ENCODE measurements around the gene SELENOW. TPM values are rescaled to one million over a fixed set of nuclear protein-coding genes. Genes with fewer than 3 reads are reported as not detected.

SELENOW gene
- total RNA-seq, 1 experiment from 2014 or later, result 689 TPM

- DNase-seq (ENCODE audit: low read depth), result no peak
Measured at GRCh38 chr19:47820410-47820809, 41.9 kb downstream of the SELENOW start.

- no peak for DNase-seq (ENCODE audit: low read depth)
Measured at GRCh38 chr19:47821460-47822020, 43.0 kb downstream of the SELENOW start, which contains the start of gene CRX. Gene CRX, plus strand, starts transcription at chr19:47821937. Its CDS starts 12,507 bp downstream, at chr19:47834444.

GRCh38 chr19:47824396-47824795 is 45.9 kb downstream of the SELENOW start:
- DNase-seq (ENCODE audit: low read depth), result no peak

GRCh38 chr19:47826800-47827199 is 48.3 kb downstream of the SELENOW start:
- DNase-seq (ENCODE audit: low read depth), result no peak

GRCh38 chr19:47832723-47833122 is 54.2 kb downstream of the SELENOW start:
- no peak for DNase-seq (ENCODE audit: low read depth)

Other genes starting within 250 kb of the SELENOW start
- not detected in 2 replicates for gene ZNF541, start 205.6 kb upstream of the SELENOW start, total RNA-seq (2014; rRNA removed; shearing (Covaris generic))
- gene BICRA, start 169.6 kb upstream of the SELENOW start, total RNA-seq (2014; rRNA removed; shearing (Covaris generic)), result 2.8 and 4.4 TPM in 2 replicates
- 65.1 and 67.4 TPM in 2 replicates for gene EHD2, start 65.3 kb upstream of the SELENOW start, total RNA-seq (2014; rRNA removed; shearing (Covaris generic))
- 32.8 and 39.4 TPM in 2 replicates for gene NOP53, start 33.2 kb upstream of the SELENOW start, total RNA-seq (2014; rRNA removed; shearing (Covaris generic))
- gene TPRX1, start 25.8 kb downstream of the SELENOW start, total RNA-seq (2014; rRNA removed; shearing (Covaris generic)), result not detected in 2 replicates
- gene CRX, start 43.2 kb downstream of the SELENOW start, total RNA-seq (2014; rRNA removed; shearing (Covaris generic)), result not detected in 2 replicates
- gene TPRX2, start 80.5 kb downstream of the SELENOW start, total RNA-seq (2014; rRNA removed; shearing (Covaris generic)), result not detected in 2 replicates
- not detected in 2 replicates for gene SULT2A1, start 107.6 kb downstream of the SELENOW start, total RNA-seq (2014; rRNA removed; shearing (Covaris generic))
- not detected in 2 replicates for gene BSPH1, start 213.5 kb downstream of the SELENOW start, total RNA-seq (2014; rRNA removed; shearing (Covaris generic))
- gene ELSPBP1, start 215.9 kb downstream of the SELENOW start, total RNA-seq (2014; rRNA removed; shearing (Covaris generic)), result not detected in 2 replicates

All from RPMI7951 (cell line).